HEK293T (cell line): ENCODE measurements around the gene CD177.

Source experiments
- FOXA1 ChIP-seq: fragments of 450-650 bp; IDR thresholded peaks from 2 replicates; pipeline ENCODE4 v1.6.1; 2016; ENCODE audit warnings: mild to moderate bottlenecking
- FOXM1 ChIP-seq: fragments of 450-650 bp; IDR thresholded peaks from 2 replicates; pipeline ENCODE4 v1.6.1; 2017; ENCODE audit warnings: mild to moderate bottlenecking, borderline replicate concordance
- PKNOX1 ChIP-seq: fragments of 450-650 bp; IDR thresholded peaks from 2 replicates; pipeline ENCODE4 v1.6.1; 2016
- SP1 ChIP-seq: fragments of 450-650 bp; IDR thresholded peaks from 2 replicates; pipeline ENCODE4 v1.6.1; 2017
- SUZ12 ChIP-seq: fragments of 450-650 bp; IDR thresholded peaks from 2 replicates; pipeline ENCODE4 v1.6.1; 2016; ENCODE audit warnings: mild to moderate bottlenecking

- no peak for TF ChIP-seq SP1
- TF ChIP-seq FOXA1: no peak
- TF ChIP-seq PKNOX1: no peak
- TF ChIP-seq SUZ12: no peak
- TF ChIP-seq FOXM1: no peak
Measured at GRCh38 chr19:43306097-43306496, 47.4 kb upstream of the CD177 start.
